HG02763 (cell line): ENCODE measurements around the gene EFNA2.
"Not testable (repeated sequence)": the region's sequence is repeated elsewhere in the genome, so short reads cannot be mapped to it uniquely, and the experiment has no call there.

ENCODE experiments used
- ATAC-seq: cut with Tn5 transposase; IDR thresholded peaks from one replicate; pipeline ENCODE4 v1.9.1; 2021; ENCODE audit warnings: mild to moderate bottlenecking, moderate library complexity; ENCODE audit not compliant: unreplicated experiment

The EFNA2 gene

DNA sequence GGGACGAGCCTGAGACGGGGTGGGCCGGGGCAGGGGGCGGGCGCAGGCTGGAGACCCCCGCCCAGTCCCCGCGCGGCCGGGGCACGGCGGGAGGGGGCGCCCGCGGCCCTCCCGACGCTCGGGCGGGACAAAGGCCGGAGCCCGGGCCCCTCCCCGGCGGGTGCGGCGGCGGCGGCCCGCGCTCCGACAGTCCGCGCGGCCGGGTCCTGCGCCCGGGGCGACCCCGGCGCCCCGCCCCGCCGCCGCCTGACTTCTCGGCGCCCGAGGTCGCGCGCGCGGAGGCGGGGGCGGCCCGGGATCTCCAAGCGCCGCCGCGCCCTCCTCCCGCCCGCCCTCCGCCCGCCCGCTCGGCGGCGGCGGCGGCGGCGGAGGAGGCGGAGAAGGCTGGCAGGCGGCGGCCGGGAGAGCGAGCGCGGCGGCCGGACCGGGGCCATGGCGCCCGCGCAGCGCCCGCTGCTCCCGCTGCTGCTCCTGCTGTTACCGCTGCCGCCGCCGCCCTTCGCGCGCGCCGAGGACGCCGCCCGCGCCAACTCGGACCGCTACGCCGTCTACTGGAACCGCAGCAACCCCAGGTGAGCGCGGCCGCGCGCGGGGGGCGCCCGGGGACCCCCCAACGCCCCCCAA, at the start of gene EFNA2:
Gene EFNA2, plus strand, starts transcription at position 137 of the 624 bp plus-strand sequence. Its CDS starts 296 bp downstream, at position 433.
- ATAC-seq, result no peak

DNA sequence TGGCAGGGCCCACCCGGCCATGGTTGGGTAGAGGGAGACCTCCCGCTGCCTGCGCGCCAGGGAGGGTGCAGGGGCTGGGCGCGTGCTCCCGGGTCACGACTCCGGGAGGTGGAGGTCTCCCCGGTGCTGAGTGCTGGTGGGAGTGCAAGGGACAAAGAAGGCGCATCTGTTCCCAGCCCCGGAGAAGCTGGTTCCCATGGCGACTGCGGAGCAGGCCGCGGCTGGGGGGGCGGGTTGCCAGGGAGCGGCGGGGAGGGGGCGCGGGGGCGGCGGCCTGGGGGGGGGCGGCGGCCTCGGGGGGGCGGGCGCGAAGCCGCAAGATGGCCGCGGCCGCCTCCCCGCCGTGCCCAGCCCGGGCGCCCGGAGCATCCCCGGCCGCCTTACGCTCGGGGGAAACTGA, 49.1 kb upstream of the EFNA2 start:
- ATAC-seq, result no peak

DNA sequence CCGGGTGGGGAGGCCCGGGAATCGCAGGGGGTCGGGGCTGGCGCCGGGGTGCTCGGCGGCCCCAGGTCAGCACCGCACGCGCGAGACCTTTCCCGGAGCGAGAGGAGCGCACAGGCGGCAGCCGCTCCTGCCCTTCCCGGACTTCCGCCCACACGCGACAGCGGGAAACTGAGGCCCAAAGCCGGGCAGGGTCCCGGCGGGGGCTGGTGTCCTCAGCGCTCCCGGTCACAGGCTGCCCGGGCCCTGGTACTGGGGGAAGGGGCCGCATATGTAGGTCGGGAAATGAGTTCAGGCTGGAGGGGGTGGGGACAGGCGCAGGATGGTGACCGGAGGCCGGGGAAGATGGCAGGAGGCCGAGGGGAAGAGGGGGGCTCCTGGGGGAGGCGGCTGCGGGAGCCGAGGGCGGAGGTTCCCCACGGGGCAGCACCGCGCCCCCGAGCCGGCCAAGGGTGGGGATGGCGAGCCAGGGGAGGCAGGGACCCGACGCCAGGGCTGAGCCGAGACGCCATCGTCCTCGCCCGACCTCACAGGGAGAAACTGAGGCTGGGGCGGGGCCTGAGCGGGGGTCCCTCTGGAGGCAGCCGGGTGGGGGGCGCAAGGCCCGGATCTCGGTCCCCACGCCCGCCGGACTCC, 48.5 kb upstream of the EFNA2 start:
- ATAC-seq, result no peak

DNA sequence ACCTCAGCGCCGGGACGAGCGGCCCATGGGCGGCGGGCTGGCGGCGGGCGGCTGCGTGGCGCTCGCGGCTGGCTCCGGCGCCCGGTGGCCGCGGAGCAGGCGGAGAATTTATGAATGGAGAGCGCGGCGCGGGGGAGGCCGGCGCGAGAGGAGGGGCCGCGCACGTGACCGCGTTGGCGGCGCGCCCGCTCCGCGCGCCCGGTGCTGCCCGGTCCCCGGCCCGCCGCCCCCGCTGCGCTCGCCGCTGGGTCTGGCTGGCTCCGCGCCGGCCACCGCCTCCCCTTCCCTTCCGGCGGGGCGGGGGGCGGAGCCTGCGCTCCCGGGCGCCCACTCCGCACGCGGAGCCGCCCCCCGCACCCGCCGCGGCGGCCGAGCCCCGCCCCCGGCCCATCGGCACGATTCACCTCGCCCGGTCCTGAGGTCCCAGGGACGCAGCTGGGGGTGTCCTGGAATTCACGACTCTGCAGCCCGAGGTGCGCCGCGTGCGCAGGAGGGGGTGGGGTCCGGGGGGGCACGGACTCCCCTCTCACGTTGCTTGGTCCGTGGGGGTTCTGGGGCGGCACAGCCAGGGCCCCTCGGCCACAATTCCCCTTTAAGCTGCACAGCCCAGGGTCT, 47.8 kb upstream of the EFNA2 start, which contains the start of gene CBARP:
Gene CBARP, minus strand, starts transcription at position 252 of the 615 bp plus-strand sequence. CDS start 1,905 bp downstream, outside the sequence.
- no peak for ATAC-seq

DNA sequence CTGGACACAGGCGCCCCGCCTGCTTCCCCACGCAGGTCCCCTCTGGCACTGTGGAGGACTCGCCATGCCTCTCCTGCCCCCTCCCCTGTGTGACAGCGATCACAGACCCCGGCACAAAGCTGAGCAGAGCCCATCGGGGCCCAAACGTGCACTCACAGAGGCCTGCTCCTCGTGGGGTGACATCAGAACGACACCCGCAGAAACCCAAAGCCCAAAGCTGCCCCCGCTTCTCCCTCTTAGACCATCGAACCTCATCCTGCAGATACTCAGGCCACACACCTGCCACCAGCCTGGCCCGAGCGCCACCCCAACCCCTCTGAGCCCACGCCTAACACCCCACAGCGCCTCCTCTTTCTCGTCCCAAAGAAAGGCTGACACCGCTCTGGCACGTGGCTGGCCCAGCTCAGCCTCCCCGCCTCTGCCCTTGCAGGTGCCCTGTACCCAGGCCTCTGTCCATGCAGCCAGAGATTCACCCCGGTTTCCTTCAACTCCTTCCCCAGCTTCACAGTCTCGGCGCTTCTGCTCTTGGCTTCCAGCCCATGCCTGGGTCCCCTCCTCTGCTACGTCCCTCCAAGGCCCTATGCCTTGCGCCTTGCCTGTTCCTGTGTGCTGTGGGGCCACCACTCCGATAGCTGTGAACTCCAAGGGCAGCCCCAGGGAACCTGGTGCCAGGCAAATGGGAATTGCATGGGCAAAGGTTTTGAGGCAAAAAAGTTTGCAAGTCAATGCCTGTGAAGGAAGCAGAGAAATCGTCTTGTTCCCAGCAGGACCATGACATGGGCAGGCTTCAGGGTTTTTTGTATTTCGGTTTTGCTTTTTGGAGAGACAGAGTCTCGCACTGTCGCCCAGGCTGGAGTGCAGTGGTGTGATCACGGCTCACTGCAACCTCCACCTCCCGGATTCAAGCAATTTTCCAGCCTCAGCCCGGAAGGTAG, 47.0 kb upstream of the EFNA2 start:
- ATAC-seq, result no peak

DNA sequence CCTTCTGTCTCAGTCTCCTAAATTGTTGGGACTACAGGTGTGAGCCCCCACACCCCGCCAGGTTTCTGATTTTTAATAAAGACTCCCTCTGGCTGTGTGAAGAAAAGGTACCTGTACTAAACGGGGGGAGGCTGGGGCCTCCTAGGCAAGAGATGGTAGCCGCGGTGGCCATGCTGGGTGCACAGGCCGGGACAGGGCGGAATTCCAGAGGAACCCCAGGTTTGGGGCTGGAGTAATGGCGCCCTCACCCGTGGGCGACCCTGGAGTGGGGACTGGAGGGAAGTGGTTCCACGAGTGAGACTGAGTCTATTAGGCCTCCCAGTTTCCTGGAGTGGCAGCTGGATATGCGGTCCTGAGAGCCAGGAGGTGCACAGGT, 46.3 kb upstream of the EFNA2 start:
- no peak for ATAC-seq

DNA sequence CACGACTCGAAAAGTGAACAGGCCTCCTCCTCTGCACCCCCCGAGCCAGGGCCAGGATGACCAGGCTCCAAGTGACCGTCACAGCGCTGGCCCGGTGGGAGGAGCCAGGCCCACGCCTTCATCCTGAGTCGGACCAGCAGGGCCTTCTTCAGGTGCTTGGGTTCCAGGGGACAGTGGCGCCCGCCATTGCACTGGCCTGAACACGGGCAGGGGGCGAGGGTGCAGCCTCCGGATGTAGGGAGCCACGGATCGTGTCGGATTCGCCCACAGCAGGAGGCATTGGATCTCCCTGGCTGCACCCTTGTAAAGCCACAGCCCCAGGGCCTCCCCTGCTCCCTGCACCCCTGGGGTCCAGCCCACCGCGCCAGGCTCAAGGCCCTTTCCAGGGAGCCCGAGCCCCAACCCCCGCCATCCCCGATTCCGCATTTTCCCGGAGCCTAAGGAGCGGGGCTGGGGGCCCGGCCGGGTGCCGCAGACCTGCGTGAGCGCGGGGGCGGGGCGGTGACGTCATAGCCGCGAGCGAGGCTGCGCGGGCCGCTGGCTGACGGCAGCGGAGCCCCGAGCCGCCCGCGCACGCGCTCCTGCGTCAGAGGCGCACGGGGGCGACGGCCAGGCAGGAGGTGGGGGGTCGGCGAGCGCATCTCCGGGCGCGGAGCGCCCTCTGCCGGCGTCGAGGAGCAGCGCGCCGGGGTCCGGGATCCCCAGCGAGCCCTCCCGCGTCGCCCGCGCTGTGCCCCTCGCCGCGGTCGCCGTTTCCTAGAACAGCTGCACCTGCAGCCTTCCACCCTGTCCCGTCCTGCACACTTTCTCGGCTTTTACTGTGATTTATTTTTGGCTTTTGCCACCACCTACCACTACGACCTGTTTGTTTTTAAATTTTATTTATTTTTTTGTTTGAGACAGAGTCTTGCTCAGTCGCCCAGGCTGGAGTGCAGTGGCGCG, 45.6 kb upstream of the EFNA2 start:
- ATAC-seq, result no peak

DNA sequence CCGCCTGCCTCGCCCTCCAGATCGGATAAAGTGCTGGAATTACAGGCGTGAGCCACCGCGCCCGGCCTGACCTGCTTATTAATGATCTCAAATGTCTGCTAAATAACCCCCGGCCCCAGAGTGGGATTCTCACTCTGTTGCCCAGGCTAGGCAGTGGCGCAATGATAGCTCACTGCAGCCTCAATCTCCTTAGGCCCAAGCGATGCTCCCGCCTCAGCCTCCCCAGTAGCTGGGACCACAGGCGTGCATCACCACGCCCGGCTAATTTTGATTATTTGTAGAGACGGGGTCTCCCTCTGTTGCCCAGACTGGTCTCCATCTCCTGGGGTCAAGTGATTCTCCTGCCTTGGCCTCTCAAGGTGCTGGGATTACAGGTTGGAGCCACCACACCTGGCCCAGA, 44.7 kb upstream of the EFNA2 start:
- ATAC-seq, result no peak

DNA sequence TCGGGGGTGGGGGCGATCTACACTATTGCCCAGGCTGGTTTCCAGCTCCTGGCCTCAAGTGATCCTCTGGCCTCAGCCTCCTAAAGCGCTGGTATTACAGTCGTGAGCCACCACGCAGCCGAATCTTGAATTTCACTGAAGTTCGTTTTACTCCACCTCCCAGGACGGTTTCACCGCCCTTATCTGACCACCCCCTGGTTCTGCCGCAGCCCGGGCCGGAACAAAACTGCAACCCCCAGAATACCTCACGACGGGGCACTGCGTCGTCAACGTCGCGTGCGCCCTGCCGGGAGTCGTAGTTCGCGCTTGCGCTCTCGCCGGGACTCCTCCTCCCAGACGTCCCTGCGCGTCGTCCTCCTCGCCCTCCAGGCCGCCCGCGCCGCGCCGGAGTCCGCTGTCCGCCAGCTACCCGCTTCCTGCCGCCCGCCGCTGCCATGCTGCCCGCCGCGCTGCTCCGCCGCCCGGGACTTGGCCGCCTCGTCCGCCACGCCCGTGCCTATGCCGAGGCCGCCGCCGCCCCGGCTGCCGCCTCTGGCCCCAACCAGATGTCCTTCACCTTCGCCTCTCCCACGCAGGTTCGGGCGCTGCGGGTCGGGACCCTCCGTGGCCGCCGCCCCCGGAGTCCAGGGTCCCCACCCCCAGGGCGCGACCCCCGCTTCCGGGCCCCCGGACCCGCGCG, 44.1 kb upstream of the EFNA2 start, which contains the start of gene ATP5F1D:
Gene ATP5F1D, plus strand, starts transcription at position 335 of the 679 bp plus-strand sequence. Its CDS starts 100 bp downstream, at position 435.
- peak; percentile 57 for ATAC-seq

DNA sequence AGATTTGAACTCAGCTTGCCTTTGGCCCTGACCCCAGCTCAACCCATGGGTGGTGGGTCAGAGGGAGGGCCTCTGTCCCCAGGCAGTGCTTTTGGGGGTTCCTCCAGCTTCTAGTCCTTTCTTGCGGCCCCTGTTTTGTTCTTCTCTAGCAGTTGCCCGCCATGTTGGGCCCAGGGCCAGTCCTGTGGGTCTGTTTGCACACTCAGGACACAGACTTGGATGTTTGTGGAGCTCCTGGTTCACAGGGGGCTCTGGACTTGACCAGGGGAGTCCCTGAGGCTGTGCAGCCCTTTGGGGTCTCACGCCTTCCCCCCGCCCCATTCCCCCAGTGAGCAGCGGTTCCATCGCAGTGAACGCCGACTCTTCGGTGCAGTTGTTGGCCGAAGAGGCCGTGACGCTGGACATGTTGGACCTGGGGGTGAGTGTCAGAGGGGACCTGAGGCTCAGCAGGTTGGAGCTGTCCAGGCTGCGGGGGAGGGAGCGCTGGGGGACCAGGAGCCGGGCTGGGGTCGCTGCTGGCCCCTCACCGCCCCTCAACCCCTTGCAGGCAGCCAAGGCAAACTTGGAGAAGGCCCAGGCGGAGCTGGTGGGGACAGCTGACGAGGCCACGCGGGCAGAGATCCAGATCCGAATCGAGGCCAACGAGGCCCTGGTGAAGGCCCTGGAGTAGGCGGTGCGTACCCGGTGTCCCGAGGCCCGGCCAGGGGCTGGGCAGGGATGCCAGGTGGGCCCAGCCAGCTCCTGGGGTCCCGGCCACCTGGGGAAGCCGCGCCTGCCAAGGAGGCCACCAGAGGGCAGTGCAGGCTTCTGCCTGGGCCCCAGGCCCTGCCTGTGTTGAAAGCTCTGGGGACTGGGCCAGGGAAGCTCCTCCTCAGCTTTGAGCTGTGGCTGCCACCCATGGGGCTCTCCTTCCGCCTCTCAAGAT, 41.6 kb upstream of the EFNA2 start:
- ATAC-seq, result no peak

DNA sequence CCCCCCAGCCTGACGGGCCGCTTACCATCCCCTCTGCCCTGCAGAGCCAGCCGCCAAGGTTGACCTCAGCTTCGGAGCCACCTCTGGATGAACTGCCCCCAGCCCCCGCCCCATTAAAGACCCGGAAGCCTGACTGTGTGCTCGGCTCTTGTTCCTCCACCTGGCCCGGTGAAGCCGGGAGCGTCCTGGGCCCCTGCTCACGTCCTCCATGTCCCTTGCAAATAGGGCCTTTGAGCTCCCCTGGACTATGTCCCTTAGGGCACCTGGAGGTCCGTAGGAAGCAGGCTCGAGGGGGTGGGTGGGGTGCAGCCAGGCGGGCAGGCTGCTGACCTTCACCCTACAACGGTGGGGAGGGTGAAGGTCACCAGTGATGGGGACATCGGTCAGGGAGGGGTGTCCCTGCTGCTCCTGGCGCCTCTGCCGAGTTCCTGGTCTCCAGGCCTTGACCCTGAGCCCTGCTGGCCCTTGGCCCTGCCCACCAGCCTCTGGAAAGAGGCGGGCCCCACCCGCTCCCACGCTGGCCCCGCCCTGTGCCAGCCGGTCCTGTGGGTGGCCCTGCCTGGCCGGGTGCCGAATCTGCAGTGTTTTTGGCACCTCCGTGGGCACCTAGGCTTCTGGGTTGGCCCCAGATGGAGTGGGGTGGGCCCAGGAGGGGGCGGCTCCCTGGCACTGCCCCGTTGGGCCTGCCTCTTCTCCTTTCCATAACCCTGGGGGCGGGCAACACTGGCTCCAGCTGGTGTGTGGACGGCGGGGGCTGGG, 40.8 kb upstream of the EFNA2 start:
- no peak for ATAC-seq

DNA sequence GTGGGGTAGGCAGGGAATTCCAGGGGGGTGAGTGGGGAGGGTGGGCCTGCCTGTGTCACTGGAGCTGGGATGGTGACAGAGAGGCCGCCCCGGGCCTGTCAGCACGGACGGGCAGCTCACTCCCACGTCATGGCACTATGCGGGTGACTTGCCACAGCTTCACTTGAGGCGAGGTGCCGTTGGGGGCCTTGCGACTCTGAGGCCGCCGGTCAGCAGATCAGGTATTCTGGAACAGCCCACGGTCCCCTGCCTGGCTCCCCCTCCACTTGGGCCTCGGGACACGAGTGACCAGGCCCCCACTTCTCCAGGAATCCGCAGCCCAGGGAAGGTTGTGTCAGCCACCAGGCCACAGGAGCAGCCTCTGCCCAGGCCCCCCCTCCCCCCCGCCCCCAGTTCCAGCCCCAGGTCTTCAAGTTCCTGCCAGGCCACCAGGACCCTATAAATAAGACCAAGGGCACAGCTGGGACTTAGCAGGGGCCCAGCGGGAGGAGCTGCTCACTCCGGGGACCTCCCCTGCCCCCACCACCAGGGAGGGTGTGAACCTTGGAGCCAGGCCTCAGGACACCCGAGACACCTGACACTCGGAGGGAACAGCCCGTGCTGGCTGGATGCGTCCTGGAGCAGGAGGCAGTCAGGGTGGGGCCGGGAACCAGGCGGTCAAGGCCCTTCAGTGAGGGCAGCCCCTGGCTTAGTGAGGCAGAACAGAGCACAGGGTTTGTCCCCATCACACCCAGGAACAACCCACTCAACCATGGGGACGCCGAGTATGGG, 40.0 kb upstream of the EFNA2 start:
- ATAC-seq, result no peak

DNA sequence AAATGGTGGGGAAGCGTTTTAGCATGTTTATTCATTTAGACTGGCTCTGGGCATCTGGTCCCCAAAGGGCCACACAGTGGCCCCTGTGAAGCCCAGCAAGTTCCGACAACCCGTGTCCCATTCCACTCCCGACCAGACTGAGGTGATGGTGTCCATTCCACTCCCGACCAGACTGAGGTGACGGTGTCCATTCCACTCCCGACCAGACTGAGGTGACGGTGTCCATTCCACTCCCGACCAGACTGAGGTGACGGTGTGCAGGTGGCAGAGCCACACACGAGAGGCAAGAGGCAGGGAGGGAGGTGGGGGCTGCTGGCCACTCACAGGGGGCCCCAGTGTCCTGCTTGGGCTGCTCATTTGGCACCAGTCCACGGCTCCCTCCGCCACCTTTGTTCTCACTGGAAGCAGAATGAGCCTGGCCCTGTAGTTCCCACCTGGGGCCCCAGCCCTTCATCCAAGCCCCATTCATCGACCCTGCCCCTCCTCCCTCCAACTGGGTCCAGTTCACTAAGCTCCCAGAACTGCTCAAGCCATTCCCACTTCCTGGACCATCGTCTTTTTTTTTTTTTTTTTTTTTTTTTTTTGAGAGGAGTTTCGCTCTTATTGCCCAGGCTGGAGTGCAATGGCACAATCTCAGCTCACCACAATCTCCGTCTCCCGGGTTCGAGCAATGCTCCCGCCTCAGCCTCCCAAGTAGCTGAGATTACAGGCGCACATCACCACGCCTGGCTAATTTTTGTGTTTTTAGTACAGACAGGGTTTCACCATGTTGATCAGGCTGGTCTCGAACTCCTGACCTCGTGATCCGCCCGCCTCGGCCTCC, 39.2 kb upstream of the EFNA2 start:
- ATAC-seq, result not testable (repeated sequence)

DNA sequence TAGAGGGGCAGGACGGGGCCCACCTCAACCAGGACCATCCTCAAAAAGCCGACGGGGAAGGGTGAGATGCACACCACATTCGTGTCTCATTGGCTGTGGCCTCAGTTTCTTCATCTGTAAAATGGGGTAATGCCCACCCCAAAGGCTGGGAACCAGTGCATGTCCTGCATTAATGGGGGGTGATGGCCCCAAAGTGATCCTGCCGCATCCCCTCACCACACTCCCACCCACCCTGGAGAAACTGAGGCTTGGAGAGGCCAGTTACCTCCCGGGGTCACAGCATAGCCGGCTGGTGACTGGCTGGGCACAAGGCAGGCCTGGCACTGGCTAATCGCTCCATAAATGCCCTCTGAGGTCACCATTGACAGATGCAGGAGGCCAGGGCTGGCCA, 37.9 kb upstream of the EFNA2 start:
- ATAC-seq, result no peak

DNA sequence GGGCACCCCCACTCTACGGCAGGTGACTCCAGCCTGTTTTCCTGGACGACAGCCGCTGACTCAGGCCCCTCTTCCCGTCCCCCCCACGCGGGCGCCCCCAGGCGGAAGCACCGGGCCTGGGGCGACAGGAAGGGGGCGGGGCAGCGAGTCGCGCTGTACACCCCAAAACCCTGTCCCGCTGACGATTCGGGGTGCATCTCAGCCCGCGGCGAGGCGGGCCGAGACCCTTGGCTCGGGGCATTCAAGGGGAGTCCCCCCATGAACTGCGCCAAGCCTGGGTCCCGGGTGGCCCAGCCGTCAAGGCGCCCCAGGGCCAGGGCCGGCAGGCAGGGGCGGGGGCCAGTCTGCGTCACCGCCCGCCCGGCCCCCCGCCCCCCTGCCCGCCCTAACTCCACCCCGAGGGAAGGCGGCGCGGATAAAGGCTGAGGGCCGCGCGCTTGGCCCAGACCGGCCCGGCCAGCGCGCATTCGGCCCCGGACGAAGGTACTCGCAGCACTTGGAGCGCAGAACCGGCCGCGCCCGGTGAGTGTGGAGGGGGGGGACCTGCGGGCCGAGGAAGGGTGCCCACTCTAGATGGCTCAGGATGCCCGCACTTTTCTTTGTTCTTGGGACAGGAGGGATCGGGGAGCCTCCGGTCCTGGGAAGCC, 37.4 kb upstream of the EFNA2 start, which contains the start of gene MIDN:
Gene MIDN, plus strand, starts transcription at position 445 of the 647 bp plus-strand sequence. CDS start 1,714 bp downstream, outside the sequence.
- ATAC-seq, result peak; percentile 8
